GM12878 (cell line): ENCODE results near the gene OR1I1. TPM values are rescaled to one million over a fixed set of nuclear protein-coding genes. Genes with fewer than 3 reads are reported as not detected.

ENCODE experiments used
- CBX3 ChIP-seq: fragments of 200-600 bp; sonication (generic); IDR thresholded peaks from 2 replicates; pipeline ENCODE4 v1.6.1; 2016; ENCODE audit warnings: low read depth, borderline replicate concordance
- JUNB ChIP-seq: IDR thresholded peaks from 2 replicates; pipeline ENCODE4 v1.6.1; 2016; ENCODE audit warnings: antibody characterized with exemption, mild to moderate bottlenecking
- MEF2A ChIP-seq: IDR thresholded peaks from 2 replicates; pipeline ENCODE4 v1.6.1; 2011; ENCODE audit warnings: low read depth, mild to moderate bottlenecking, low read length, moderate library complexity; ENCODE audit not compliant: insufficient read depth
- MEF2B ChIP-seq: fragments of 450-650 bp; IDR thresholded peaks from 2 replicates; pipeline ENCODE4 v1.6.1; 2018; ENCODE audit warnings: mild to moderate bottlenecking, moderate library complexity; ENCODE audit not compliant: partially characterized antibody, poor library complexity, severe bottlenecking
- MYB ChIP-seq: fragments of 150-350 bp; IDR thresholded peaks from 2 replicates; pipeline ENCODE4 v1.6.1; 2014; ENCODE audit warnings: mild to moderate bottlenecking, low read depth, low read length, borderline replicate concordance
- NR2F1 ChIP-seq: fragments of 450-650 bp; conservative IDR thresholded peaks from 2 replicates; pipeline ENCODE4 v1.6.1; 2017; ENCODE audit warnings: mild to moderate bottlenecking
- PAX8 ChIP-seq: fragments of 450-650 bp; IDR thresholded peaks from 2 replicates; pipeline ENCODE4 v1.6.1; 2017; ENCODE audit warnings: mild to moderate bottlenecking, moderate library complexity
- RB1 ChIP-seq: fragments of 450-650 bp; formaldehyde crosslinking; IDR thresholded peaks from 2 replicates; pipeline ENCODE4 v1.6.1; 2017; ENCODE audit warnings: mild to moderate bottlenecking, borderline replicate concordance
- SMAD1 ChIP-seq: fragments of 450-650 bp; IDR thresholded peaks from 2 replicates; pipeline ENCODE4 v1.6.1; 2018; ENCODE audit warnings: mild to moderate bottlenecking, low read depth; ENCODE audit not compliant: partially characterized antibody
- SMARCA5 ChIP-seq: fragments of 450-650 bp; IDR thresholded peaks from 2 replicates; pipeline ENCODE4 v1.6.1; 2017; ENCODE audit warnings: mild to moderate bottlenecking
- STAT1 ChIP-seq: fragments of 450-650 bp; conservative IDR thresholded peaks from 2 replicates; pipeline ENCODE4 v1.6.1; 2014; ENCODE audit warnings: antibody characterized with exemption, mild to moderate bottlenecking
- SUZ12 ChIP-seq: fragments of 200-600 bp; sonication (generic); IDR thresholded peaks from one replicate; pipeline ENCODE4 v1.6.1; 2018; ENCODE audit warnings: antibody characterized with exemption, mild to moderate bottlenecking; ENCODE audit not compliant: unreplicated experiment
- TBL1XR1 ChIP-seq: IDR thresholded peaks from 2 replicates; pipeline ENCODE4 v1.6.1; 2012; ENCODE audit warnings: low read depth, low read length, improper control_type of control experiment
- TCF12 ChIP-seq: IDR thresholded peaks from 2 replicates; pipeline ENCODE4 v1.6.1; 2011; ENCODE audit warnings: low read depth, mild to moderate bottlenecking, low read length
- TCF7 ChIP-seq: IDR thresholded peaks from 2 replicates; pipeline ENCODE4 v1.6.1; 2014; ENCODE audit warnings: antibody characterized with exemption, borderline replicate concordance
- ZSCAN29 ChIP-seq: fragments of 450-650 bp; IDR thresholded peaks from 2 replicates; pipeline ENCODE4 v1.6.1; 2017; ENCODE audit warnings: mild to moderate bottlenecking, moderate library complexity
- polyA plus RNA-seq, 11 experiments: library from polyadenylated mRNA; depleted of rRNA in 4 of 11; unstranded in 6 of 11; stranded (reverse) in 5 of 11; fragments of >200 nt; fragmentation: Nextera tagmentation in 4 of 11; fragmentation: Illumina TruSeq in 1 of 11; extraction: Ambion mirVana in 4 of 11; extraction: Trizol in 1 of 11; gene quantifications; 1 replicate in 1 of 11; 2 replicates in 10 of 11; pipeline versions ENCODE4 v1.2.1 to v1.2.3, GENCODE V29; 2011 to 2016; ENCODE audit warnings: inconsistent platforms in 2 of 11, missing spikeins in 2 of 11, low read depth in 1 of 11
- total RNA-seq, 4 experiments: library from RNA; depleted of rRNA in 3 of 4; stranded (reverse); fragments of >200 nt in 3 of 4; fragmentation: Illumina TruSeq in 1 of 4; extraction: Trizol in 1 of 4; gene quantifications; 2 replicates each; pipeline versions ENCODE4 v1.2.1 to v1.2.3, GENCODE V29; 2013 to 2021
- TF ChIP-seq, protein P1 (sequence below): fragments of 450-650 bp; IDR thresholded peaks from 2 replicates; pipeline ENCODE4 v1.6.1; 2017; ENCODE audit warnings: borderline replicate concordance
- TF ChIP-seq, protein P2 (sequence below): fragments of 450-650 bp; IDR thresholded peaks from 2 replicates; pipeline ENCODE4 v1.6.1; 2017; ENCODE audit warnings: mild to moderate bottlenecking
- TF ChIP-seq, protein P3 (sequence below): fragments of 450-650 bp; formaldehyde crosslinking; IDR thresholded peaks from 2 replicates; pipeline ENCODE4 v1.4.0; 2022; ENCODE audit warnings: mild to moderate bottlenecking, moderate library complexity
- TF ChIP-seq, protein P4 (sequence below), 3 experiments: IDR thresholded peaks in 2 of 3; conservative IDR thresholded peaks in 1 of 3; 2 replicates each; pipeline ENCODE4 v1.5.1; 2011; ENCODE audit warnings: low read depth in 3 of 3, low read length in 3 of 3, mild to moderate bottlenecking in 3 of 3, control low read depth in 2 of 3, moderate library complexity in 2 of 3, inconsistent platforms in 1 of 3, mixed read lengths in 1 of 3; ENCODE audit not compliant: control insufficient read depth in 2 of 3, insufficient read depth in 1 of 3; ENCODE audit errors: extremely low read depth in 1 of 3

The OR1I1 gene
- total and polyA plus RNA-seq, 10 of the 15 experiments (the other 5 are each of a cell fraction or from before 2014, with no cell fraction given) = not detected

DNA sequence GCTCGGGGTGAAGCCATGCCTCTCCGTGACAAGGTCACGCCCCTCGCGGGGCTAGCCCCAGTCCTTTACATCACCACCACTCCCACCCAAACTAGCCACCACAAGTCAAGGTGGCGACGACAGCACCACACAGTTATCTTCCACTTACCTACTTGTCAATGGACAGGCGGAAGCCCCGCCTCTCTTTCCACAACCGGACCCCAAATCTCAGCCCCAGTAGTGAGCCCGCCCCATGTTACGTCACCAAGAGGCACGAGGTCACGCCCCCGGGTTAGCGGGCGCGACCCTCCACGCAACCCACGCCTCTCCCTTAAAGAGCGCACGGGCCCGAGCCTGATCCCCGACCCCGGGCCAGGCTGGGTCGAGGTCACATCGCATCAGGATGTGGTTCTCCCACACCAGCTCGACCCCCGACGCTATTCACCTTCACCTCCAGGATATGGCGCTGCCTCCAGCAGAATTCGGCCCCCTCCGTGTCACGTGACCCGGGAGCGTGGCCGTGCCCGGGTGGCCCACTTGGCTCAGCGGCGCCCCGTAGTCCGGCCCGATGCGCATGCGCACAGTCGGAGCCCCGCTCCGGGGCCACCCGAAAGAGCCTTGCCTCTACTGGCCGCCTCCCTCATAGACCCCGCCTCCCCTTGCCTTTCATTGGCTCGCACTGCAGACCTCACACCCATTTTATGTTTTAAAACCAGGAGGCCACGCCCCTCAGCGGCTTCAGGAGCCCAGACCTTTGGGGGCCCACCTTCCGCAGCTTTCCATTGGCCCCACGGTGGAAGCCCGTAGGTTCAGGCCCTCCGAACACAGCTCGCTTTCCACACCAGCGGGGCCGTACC is 43.4 kb downstream of the OR1I1 start (continued):
- TF ChIP-seq, protein P1, sequence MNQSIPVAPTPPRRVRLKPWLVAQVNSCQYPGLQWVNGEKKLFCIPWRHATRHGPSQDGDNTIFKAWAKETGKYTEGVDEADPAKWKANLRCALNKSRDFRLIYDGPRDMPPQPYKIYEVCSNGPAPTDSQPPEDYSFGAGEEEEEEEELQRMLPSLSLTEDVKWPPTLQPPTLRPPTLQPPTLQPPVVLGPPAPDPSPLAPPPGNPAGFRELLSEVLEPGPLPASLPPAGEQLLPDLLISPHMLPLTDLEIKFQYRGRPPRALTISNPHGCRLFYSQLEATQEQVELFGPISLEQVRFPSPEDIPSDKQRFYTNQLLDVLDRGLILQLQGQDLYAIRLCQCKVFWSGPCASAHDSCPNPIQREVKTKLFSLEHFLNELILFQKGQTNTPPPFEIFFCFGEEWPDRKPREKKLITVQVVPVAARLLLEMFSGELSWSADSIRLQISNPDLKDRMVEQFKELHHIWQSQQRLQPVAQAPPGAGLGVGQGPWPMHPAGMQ = no peak
- TF ChIP-seq PAX8 = no peak
- peak; percentile 16 for TF ChIP-seq SMAD1
- TF ChIP-seq, protein P2, sequence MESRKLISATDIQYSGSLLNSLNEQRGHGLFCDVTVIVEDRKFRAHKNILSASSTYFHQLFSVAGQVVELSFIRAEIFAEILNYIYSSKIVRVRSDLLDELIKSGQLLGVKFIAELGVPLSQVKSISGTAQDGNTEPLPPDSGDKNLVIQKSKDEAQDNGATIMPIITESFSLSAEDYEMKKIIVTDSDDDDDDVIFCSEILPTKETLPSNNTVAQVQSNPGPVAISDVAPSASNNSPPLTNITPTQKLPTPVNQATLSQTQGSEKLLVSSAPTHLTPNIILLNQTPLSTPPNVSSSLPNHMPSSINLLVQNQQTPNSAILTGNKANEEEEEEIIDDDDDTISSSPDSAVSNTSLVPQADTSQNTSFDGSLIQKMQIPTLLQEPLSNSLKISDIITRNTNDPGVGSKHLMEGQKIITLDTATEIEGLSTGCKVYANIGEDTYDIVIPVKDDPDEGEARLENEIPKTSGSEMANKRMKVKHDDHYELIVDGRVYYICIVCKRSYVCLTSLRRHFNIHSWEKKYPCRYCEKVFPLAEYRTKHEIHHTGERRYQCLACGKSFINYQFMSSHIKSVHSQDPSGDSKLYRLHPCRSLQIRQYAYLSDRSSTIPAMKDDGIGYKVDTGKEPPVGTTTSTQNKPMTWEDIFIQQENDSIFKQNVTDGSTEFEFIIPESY = no peak
- TF ChIP-seq RB1 = peak; percentile 91; the same call in 1 of the 2 replicates
- peak; percentile 78 for TF ChIP-seq SMARCA5
- TF ChIP-seq MYB = no peak
- no peak for TF ChIP-seq CBX3
- peak; percentile 90; the same call in 1 of the 2 replicates for TF ChIP-seq STAT1
- peak; percentile 69 for TF ChIP-seq MEF2B
- no peak for TF ChIP-seq ZSCAN29
- TF ChIP-seq MEF2A = no peak
- no peak for TF ChIP-seq SUZ12
- peak; percentile 48; the same call in 1 of the 2 replicates for TF ChIP-seq TBL1XR1
- TF ChIP-seq TCF12 = 0 out of 2 replicates have a peak, but pooled peaks have one; percentile 33
- TF ChIP-seq TCF7 = no peak
- TF ChIP-seq JUNB = no peak
- peak; percentile 98 for TF ChIP-seq NR2F1
- TF ChIP-seq, protein P3, sequence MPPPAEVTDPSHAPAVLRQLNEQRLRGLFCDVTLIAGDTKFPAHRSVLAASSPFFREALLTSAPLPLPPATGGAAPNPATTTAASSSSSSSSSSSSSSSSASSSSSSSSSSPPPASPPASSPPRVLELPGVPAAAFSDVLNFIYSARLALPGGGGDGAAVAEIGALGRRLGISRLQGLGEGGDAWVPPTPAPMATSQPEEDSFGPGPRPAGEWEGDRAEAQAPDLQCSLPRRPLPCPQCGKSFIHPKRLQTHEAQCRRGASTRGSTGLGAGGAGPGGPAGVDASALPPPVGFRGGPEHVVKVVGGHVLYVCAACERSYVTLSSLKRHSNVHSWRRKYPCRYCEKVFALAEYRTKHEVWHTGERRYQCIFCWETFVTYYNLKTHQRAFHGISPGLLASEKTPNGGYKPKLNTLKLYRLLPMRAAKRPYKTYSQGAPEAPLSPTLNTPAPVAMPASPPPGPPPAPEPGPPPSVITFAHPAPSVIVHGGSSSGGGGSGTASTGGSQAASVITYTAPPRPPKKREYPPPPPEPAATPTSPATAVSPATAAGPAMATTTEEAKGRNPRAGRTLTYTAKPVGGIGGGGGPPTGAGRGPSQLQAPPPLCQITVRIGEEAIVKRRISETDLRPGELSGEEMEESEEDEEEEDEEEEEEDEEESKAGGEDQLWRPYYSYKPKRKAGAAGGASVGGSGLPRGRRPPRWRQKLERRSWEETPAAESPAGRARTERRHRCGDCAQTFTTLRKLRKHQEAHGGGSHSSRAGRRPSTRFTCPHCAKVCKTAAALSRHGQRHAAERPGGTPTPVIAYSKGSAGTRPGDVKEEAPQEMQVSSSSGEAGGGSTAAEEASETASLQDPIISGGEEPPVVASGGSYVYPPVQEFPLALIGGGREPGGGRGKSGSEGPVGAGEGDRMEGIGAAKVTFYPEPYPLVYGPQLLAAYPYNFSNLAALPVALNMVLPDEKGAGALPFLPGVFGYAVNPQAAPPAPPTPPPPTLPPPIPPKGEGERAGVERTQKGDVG (CRISPR knock-in tag) = peak; percentile 95
- TF ChIP-seq, protein P4, sequence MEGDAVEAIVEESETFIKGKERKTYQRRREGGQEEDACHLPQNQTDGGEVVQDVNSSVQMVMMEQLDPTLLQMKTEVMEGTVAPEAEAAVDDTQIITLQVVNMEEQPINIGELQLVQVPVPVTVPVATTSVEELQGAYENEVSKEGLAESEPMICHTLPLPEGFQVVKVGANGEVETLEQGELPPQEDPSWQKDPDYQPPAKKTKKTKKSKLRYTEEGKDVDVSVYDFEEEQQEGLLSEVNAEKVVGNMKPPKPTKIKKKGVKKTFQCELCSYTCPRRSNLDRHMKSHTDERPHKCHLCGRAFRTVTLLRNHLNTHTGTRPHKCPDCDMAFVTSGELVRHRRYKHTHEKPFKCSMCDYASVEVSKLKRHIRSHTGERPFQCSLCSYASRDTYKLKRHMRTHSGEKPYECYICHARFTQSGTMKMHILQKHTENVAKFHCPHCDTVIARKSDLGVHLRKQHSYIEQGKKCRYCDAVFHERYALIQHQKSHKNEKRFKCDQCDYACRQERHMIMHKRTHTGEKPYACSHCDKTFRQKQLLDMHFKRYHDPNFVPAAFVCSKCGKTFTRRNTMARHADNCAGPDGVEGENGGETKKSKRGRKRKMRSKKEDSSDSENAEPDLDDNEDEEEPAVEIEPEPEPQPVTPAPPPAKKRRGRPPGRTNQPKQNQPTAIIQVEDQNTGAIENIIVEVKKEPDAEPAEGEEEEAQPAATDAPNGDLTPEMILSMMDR (IDR thresholded peaks at IDR 0.05 in 2 of 3, conservative IDR thresholded peaks at IDR 0.05 in 1 of 3; ENCODE audit: control insufficient read depth in 2 of 3, extremely low read depth in 1 of 3, insufficient read depth in 1 of 3, low read depth in 3 of 3, low read length in 3 of 3) = peak in 1 of 3 experiments; percentile 4; a peak in 1 of 6 replicates
